ENCODE results near the gene MCM7. TPM values are rescaled to one million over a fixed set of nuclear protein-coding genes. Genes with fewer than 3 reads are reported as not detected.
"Not testable (repeated sequence)": the region's sequence is repeated elsewhere in the genome, so short reads cannot be mapped to it uniquely, and the experiment has no call there.

Gene MCM7
- polyA plus RNA-seq, 1 of the 3 experiments (the other 2 are of a cell fraction): 241 TPM

DNA sequence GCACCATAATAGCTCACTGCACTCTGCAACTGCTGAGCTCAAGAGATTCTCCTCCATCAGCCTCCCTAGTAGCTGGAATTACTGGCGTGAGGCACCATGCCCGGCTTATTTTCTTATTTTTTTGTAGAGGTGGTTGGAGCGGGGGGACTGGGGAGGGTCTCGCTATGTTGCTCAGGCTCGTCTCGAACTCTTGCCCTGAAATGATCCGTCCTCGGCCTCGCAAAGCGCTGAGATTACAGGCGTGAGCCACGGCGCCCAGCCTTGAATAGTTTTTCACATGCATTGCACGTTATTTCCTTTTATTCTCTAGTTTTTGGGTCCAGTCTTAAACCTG is 47.0 kb upstream of the MCM7 start:
- H3K36me3 ChIP-seq (replicated peaks in 1 of 2; ENCODE audit: control insufficient read depth in 1 of 2, insufficient read depth in 2 of 2, low read length in 1 of 2): peaks cover 2 to 21% of the 10 kb centered on the region in 2 experiments
- peak overlapping the region; percentile 13; the same call in 1 of the 2 replicates for H3K9ac ChIP-seq
- peak overlapping the region; percentile 94; the same call in 1 of the 2 replicates for H2AFZ ChIP-seq (ENCODE audit: low read depth)
- no peaks in the 10 kb centered on the region for H4K20me1 ChIP-seq (ENCODE audit: insufficient read depth)
- peak overlapping the region; percentile 26 to 29 for H3K4me3 ChIP-seq (ENCODE audit: low read depth in 2 of 2, low read length in 1 of 2)
- peak overlapping the region; percentile 52 for H3K4me2 ChIP-seq
- H3K9me3 ChIP-seq: no peaks in the 10 kb centered on the region
- peaks cover 5 to 7% of the 10 kb centered on the region in 2 experiments; a peak in 2 of 4 replicates for H3K4me1 ChIP-seq (ENCODE audit: control insufficient read depth in 1 of 2, insufficient read depth in 2 of 2, low read depth in 1 of 2, low read length in 1 of 2)
- H3K27ac ChIP-seq (ENCODE audit: low read depth in 2 of 2, low read length in 1 of 2): peak overlapping the region; percentile 27 to 80; a peak in 3 of 4 replicates
- no peaks in the 10 kb centered on the region for H3K27me3 ChIP-seq (ENCODE audit: insufficient read depth)
- ChIA-PET CTCF (interaction anchor here (0.8 to 6.5 kb wide), 7 partner anchors 10 to 154 kb away, joined by 3 to 73 read pairs (median 5); partner anchors contain the start of gene TRAPPC14), POLR2A (interaction anchor here (0.5 to 3.6 kb wide), 10 partner anchors 10 to 280 kb away, joined by 3 to 25 read pairs (median 5); partner anchors contain the start of genes AP4M1, GAL3ST4, MBLAC1 and MCM7)
- WGBS (ENCODE audit: low lambda C conversion rate): 45% methylated on average over 14 of the region's 14 CpGs
- DNase-seq: no peak
- TF ChIP-seq RCOR1 (IDR thresholded peaks at IDR 0.05; ENCODE audit: low read length): no peak
- TF ChIP-seq EP300 (IDR thresholded peaks at IDR 0.05; ENCODE audit: borderline replicate concordance in 1 of 2, low read depth in 1 of 2, low read length in 1 of 2): 0 out of 4 replicates have a peak, but pooled peaks of 1 of the 2 experiments have one; percentile 16
- peaks cover 16% of the 10 kb centered on the region for H3F3A ChIP-seq (replicated peaks; ENCODE audit: insufficient read depth)
- no peaks in the 10 kb centered on the region for H3K9me2 ChIP-seq
- H3K79me2 ChIP-seq (ENCODE audit: insufficient read depth): peaks cover 41% of the 10 kb centered on the region

DNA sequence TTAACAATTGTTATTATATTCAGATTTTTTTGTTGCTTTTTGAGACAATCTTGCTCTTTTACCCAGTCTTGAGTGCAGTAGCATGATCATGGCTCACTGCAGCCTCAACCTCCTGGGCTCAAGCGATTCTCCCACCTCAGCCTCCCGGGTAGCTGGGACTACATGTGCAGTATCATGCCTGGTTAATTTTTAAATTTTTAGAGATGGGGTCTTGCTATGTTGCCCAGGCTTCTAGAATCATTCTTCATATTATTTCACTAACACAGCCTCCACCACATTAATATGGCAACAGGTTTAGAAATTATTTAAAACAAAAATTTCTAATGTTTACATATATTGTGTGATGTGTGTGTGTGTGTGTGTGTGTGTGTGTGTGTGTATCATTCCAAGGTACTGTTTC is 46.1 kb upstream of the MCM7 start:
- H2AFZ ChIP-seq (ENCODE audit: low read depth): no peak overlapping the region
- H3K9me3 ChIP-seq: no peaks in the 10 kb centered on the region
- H3K79me2 ChIP-seq (ENCODE audit: insufficient read depth): peaks cover 33% of the 10 kb centered on the region
- H3K9me2 ChIP-seq: no peaks in the 10 kb centered on the region
- no peak overlapping the region for H3K4me2 ChIP-seq
- peaks cover 5 to 7% of the 10 kb centered on the region in 2 experiments; a peak in 2 of 4 replicates for H3K4me1 ChIP-seq (ENCODE audit: control insufficient read depth in 1 of 2, insufficient read depth in 2 of 2, low read depth in 1 of 2, low read length in 1 of 2)
- peaks cover 0 to 13% of the 10 kb centered on the region in 2 experiments for H3K36me3 ChIP-seq (replicated peaks in 1 of 2; ENCODE audit: control insufficient read depth in 1 of 2, insufficient read depth in 2 of 2, low read length in 1 of 2)
- peaks cover 12% of the 10 kb centered on the region for H3F3A ChIP-seq (replicated peaks; ENCODE audit: insufficient read depth)
- H3K27ac ChIP-seq (ENCODE audit: low read depth in 2 of 2, low read length in 1 of 2): no peak overlapping the region
- no peak overlapping the region for H3K9ac ChIP-seq
- H3K27me3 ChIP-seq (ENCODE audit: insufficient read depth): no peaks in the 10 kb centered on the region
- POLR2A ChIA-PET: no interaction called here
- no peak overlapping the region for H3K4me3 ChIP-seq (ENCODE audit: low read depth in 2 of 2, low read length in 1 of 2)
- CTCF ChIA-PET: interaction anchor here (0.8 to 6.5 kb wide), 6 partner anchors 16 to 168 kb away, joined by 3 to 73 read pairs (median 3); no protein-coding TSS in a partner anchor
- WGBS (ENCODE audit: low lambda C conversion rate): 93% methylated on average over 2 of the region's 2 CpGs
- no peak for DNase-seq
- H4K20me1 ChIP-seq (ENCODE audit: insufficient read depth): no peaks in the 10 kb centered on the region
- TF ChIP-seq SIN3A (IDR thresholded peaks at IDR 0.05; ENCODE audit: borderline replicate concordance, low read depth, low read length) (no peak), RCOR1 (IDR thresholded peaks at IDR 0.05; ENCODE audit: low read length) (no peak), EZH2phosphoT487 (IDR thresholded peaks at IDR 0.05; ENCODE audit: borderline replicate concordance, low read depth) (no peak), RFX5 (IDR thresholded peaks at IDR 0.05; ENCODE audit: low read length) (no peak), NFIC (IDR thresholded peaks at IDR 0.05; ENCODE audit: borderline replicate concordance) (no peak), TAF1 (IDR thresholded peaks at IDR 0.05; ENCODE audit: borderline replicate concordance, low read depth, low read length) (no peak), CHD2 (IDR thresholded peaks at IDR 0.05; ENCODE audit: low read length, partially characterized antibody) (no peak), GATA2 (CRISPR knock-in tag; IDR thresholded peaks at IDR 0.05) (no peak), TEAD4 (IDR thresholded peaks at IDR 0.05; ENCODE audit: borderline replicate concordance, insufficient read depth) (no peak), SMC3 (IDR thresholded peaks at IDR 0.05; ENCODE audit: low read depth, low read length) (no peak), YY1 (IDR thresholded peaks at IDR 0.05; ENCODE audit: low read depth) (no peak), JUND (IDR thresholded peaks at IDR 0.05) (no peak), RAD21 (IDR thresholded peaks at IDR 0.05; ENCODE audit: low read length) (no peak), MXI1 (IDR thresholded peaks at IDR 0.05; ENCODE audit: low read depth, low read length) (no peak), FOXM1 (IDR thresholded peaks at IDR 0.05; ENCODE audit: low read depth) (no peak), NRF1 (IDR thresholded peaks at IDR 0.05; ENCODE audit: low read depth, low read length) (no peak), GABPA (IDR thresholded peaks at IDR 0.05; ENCODE audit: low read depth) (no peak)
- TF ChIP-seq, protein P1, sequence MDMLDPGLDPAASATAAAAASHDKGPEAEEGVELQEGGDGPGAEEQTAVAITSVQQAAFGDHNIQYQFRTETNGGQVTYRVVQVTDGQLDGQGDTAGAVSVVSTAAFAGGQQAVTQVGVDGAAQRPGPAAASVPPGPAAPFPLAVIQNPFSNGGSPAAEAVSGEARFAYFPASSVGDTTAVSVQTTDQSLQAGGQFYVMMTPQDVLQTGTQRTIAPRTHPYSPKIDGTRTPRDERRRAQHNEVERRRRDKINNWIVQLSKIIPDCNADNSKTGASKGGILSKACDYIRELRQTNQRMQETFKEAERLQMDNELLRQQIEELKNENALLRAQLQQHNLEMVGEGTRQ (IDR thresholded peaks at IDR 0.05; ENCODE audit: borderline replicate concordance, low read depth, low read length): no peak
- TF ChIP-seq, protein P2, sequence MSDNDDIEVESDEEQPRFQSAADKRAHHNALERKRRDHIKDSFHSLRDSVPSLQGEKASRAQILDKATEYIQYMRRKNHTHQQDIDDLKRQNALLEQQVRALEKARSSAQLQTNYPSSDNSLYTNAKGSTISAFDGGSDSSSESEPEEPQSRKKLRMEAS (IDR thresholded peaks at IDR 0.05; ENCODE audit: low read depth): no peak
- TF ChIP-seq, protein P3, sequence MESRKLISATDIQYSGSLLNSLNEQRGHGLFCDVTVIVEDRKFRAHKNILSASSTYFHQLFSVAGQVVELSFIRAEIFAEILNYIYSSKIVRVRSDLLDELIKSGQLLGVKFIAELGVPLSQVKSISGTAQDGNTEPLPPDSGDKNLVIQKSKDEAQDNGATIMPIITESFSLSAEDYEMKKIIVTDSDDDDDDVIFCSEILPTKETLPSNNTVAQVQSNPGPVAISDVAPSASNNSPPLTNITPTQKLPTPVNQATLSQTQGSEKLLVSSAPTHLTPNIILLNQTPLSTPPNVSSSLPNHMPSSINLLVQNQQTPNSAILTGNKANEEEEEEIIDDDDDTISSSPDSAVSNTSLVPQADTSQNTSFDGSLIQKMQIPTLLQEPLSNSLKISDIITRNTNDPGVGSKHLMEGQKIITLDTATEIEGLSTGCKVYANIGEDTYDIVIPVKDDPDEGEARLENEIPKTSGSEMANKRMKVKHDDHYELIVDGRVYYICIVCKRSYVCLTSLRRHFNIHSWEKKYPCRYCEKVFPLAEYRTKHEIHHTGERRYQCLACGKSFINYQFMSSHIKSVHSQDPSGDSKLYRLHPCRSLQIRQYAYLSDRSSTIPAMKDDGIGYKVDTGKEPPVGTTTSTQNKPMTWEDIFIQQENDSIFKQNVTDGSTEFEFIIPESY (IDR thresholded peaks at IDR 0.05; ENCODE audit: borderline replicate concordance, low read depth): no peak

DNA sequence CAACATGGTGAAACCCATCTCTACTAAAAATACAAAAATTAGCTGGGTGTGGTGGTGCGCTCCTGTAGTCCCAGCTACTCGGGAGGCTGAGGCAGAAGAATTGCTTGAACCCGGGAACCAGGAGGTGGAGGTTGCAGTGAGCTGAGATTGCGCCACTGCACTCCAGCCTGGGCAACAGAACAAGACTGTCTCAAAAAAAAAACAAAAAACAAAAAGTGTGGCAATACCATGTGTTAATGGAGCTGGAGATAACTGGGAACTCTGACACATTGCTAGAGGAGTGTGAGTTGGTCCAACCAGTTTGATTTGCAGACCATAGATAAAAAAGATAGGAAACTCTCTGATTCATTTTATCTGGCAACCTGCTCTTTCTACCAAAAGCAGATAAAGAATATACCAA is 45.2 kb upstream of the MCM7 start:
- H3K4me3 ChIP-seq (ENCODE audit: low read depth in 2 of 2, low read length in 1 of 2); H3K4me1 ChIP-seq (ENCODE audit: control insufficient read depth in 1 of 2, insufficient read depth in 2 of 2, low read depth in 1 of 2, low read length in 1 of 2); H3K27me3 ChIP-seq (ENCODE audit: insufficient read depth); H3K9me2 ChIP-seq; H3K36me3 ChIP-seq (replicated peaks in 1 of 2; ENCODE audit: control insufficient read depth in 1 of 2, insufficient read depth in 2 of 2, low read length in 1 of 2); H2AFZ ChIP-seq (ENCODE audit: low read depth); H3K9ac ChIP-seq; H4K20me1 ChIP-seq (ENCODE audit: insufficient read depth); H3K4me2 ChIP-seq; H3K9me3 ChIP-seq; H3K27ac ChIP-seq (ENCODE audit: low read depth in 2 of 2, low read length in 1 of 2); DNase-seq: not testable (repeated sequence)
- Histone ChIP-seq H3K79me2 (ENCODE audit: insufficient read depth) (peaks cover 26% of the 10 kb centered on the region), H3F3A (replicated peaks; ENCODE audit: insufficient read depth) (peaks cover 12% of the 10 kb centered on the region)
- ChIA-PET POLR2A (interaction anchor here (0.7 to 1.1 kb wide), 2 partner anchors 17 to 85 kb away, joined by 3 read pairs; no protein-coding TSS in a partner anchor), CTCF (interaction anchor here (1.1 to 6.5 kb wide), 3 partner anchors 15 to 167 kb away, joined by 3 to 73 read pairs (median 3); partner anchors contain the start of gene GAL3ST4)
- 93% methylated on average over 4 of the region's 4 CpGs for WGBS (ENCODE audit: low lambda C conversion rate)

Measured in SK-N-SH (cell line).